ENCODE data around the gene PHTF2.

- TF ChIP-seq POLR2AphosphoS5 (IDR thresholded peaks at IDR 0.05; ENCODE audit: low read depth, low read length) (no peak), REST (IDR thresholded peaks at IDR 0.05; ENCODE audit: insufficient read depth in 1 of 2, low read depth in 2 of 2, low read length in 2 of 2) (no peak), TAF1 (IDR thresholded peaks at IDR 0.05; ENCODE audit: borderline replicate concordance, insufficient read depth, low read length) (no peak)
These were observed 204.1 kb downstream of the PHTF2 start for GRCh38 chr7:78002715-78003114.

Data from PFSK-1 (cell line).